Stimulated activated CD4-positive, alpha-beta T cell treated with anti-CD3 and anti-CD28 coated beads, Interleukin-4, amount 100 ng/mL, for 1 hour (primary cell): Measurements from ENCODE around the gene TSPAN9.

Experiments used
- DNase-seq: peaks from one replicate; pipeline ENCODE4 v3.0.0-alpha.2; 2020

TSPAN9 gene

GRCh38 chr12:3147260-3147659 is 70.1 kb downstream of the TSPAN9 start:
- DNase-seq = no peak

DNA sequence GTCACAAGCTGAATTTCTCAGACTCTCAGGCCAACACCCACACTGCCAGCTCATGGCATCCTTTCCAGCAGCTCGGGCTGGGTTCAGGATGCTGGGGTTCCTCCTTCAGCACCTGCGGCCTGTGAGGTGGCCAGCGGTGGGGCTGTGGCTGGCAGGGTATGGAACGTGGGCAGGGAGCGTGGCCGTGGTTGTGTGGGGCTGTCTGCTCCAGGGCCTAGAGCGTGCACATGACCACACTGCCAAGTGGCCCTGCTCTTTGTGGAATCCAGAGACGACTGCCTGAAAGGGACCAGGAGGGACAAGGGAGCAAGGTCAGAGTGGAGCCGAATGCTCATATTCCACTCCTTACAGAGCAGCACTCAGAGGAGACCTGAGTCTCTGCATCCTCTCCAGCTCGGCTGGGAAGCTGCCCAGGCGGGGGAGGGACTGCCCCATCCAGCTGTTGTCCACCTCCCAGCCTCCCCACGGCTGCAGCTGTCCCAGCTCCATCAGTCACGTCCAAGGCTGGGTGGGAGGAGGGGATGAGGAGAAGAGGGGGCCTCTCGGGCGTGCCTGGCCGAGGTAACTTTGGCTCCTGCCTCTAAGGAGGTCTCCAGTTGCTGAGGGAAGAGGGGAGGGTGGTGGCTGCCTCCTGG is 71.3 kb downstream of the TSPAN9 start:
- no peak for DNase-seq

DNA sequence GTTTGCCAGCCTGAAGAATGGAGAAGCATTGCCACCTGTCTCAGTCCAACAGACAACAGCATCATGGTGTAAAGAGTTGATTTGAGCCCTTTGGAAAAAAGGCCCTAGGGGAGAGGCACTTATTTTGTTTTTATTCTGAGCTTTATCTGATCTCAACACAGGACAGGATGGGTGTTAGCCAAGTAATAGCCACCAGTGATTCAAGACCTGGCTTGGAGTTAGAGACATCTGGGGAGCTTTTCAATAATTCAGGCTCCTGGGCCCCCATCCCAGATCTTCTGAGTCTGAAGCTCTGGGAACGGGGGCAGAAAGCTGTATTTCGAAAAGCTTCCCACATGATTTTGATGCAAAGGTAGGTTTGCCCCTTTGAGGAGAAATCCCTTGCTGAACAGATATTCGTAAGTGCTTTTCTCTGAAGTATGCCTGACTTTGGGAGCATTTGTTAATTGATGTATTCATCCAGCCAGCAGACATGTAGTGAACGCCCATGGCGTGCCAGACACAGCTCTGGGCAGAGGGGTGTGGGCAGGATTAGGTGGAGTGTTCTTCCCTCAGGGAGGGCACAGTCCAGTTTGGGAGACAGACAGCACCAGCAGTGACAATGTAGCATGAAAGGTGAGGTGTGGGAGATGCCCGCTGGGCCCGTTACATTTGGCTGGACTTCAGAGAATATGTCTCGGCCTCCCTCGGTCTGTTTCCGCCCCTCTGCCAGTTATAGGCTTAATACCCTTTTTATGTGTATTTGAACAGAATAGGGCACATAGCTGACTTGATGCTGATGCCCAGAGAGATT is 72.5 kb downstream of the TSPAN9 start:
- no peak for DNase-seq

DNA sequence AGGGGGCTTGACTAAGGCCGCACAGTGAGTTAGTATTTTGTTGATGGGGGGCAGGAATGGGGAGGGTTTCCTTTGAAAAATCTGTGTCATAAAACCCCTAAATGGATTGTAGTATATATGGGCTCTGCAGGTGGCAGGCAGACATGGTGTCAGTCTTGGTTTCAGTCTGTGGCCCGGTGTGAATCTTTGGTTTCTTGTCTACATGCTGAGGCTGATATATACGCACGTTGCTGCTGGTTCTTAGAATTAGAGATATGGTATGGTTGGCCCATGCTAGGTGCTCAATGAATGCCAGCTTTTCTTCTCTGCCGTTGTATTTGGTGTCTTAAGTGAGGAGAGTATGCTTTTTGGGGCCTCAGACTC is 73.1 kb downstream of the TSPAN9 start:
- no peak for DNase-seq

- DNase-seq = no peak
Measured at GRCh38 chr12:3150931-3151835, 74.0 kb downstream of the TSPAN9 start.

DNA sequence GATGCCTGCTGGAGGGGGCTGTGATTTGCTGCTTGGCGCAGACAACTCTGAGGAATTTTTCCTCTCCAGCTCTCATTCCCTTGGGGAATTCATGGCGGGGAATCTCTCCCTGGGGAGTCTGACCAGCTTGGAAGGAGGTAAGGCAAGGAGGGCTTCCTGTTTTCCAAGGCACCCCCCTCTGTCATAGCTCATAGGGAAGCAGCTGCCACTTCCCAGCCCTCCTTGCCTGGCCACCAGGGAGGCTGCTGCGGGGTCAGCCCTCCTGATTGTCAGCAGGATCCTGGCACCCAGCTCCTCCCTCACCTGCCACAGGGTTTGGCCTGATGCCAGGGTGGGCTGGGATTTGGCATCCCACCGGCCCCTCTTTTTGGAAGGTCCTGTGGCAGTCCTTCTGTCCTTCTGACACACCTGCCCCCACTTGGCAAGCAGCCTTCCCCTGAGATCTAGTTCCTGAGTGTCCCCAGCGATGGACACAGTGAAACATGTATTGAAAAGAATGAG is 74.9 kb downstream of the TSPAN9 start:
- DNase-seq = no peak

DNA sequence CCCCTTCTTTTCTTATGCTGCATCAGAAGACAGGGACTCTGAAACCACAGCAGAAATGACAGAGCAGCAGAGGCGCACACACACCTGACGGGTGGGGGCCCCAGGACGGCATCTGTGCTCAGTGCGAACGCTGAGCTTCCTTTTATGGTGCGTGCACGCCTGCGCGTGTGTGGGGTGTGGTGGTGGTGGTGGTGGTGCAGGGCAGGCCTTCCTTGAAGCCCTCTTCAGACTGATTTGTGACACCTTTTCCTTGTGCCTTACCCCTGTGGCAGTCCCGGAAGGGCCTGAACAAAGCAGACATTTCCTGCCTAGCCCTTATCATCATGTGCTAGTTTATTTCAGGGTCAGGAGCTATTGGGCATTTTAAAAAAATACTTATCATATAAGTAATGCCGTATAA is 75.7 kb downstream of the TSPAN9 start:
- no peak for DNase-seq

GRCh38 chr12:3154006-3154405 is 76.8 kb downstream of the TSPAN9 start:
- DNase-seq = no peak

DNA sequence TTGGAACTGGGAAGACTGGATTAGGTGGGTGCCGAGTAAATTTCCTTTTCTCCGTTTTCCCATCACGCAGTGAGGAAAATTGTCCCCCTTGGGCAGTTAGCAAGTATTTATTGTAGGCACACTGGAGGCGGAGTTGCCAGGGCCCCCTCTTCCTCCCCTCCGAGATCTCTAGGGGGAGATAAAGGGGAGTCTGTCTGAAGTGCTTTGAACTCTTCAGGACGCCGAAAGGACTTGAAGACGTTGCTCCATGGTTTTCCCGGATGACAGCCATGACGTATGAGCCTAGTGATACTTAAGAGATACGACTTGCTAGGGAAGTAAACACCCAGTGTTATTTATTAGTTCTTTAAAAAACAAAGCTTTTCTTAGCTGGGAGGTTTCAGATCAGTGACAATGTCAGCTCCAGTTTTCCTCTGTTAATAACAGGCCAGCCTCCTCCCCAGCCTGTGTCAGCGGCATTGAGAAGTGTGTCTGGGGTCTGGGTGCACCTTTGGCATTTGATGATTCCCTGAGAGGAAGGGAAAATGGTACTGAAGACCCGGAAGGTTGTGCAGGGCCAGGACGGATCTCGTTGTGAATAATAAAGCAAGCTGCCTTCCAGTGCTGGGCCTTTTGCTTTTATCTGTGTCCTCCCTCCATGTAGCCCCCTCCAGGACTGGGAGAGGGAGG is 78.7 kb downstream of the TSPAN9 start:
- DNase-seq = no peak

DNA sequence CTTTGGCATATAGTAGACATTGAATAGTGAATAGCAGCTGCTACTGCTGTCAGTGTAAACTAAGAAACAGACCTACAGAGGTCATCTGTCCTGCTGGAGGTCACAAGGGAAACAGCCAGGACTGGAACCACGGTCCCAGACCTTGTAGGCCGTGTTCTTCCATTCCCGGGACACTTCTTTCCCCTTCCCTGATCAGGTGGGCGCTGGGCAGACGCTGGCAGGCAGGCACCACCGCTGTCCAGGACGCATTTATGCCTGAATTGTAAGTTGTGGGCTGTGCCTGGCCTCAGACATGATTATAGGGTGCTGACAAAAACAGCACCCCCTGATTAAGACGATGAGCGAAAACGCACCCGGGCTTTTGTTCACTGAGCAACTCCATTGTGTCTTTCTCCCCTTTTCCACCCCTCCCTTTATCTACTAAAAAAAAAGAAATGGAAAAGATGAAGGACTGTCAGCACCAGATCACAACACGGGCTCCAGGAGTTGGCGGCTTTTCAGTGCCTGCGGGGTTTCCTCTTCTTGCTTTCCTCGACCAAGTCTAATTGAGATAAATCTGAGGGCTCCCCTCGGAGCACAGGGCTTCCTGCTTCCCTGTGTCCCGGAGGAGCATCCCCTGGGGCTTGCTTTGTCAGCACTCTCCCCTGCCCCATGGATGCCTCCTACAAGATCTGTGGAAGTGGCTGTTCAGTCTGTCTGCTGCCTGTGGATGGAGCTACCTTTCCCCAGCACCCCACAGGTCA is 80.6 kb downstream of the TSPAN9 start:
- no peak for DNase-seq

DNA sequence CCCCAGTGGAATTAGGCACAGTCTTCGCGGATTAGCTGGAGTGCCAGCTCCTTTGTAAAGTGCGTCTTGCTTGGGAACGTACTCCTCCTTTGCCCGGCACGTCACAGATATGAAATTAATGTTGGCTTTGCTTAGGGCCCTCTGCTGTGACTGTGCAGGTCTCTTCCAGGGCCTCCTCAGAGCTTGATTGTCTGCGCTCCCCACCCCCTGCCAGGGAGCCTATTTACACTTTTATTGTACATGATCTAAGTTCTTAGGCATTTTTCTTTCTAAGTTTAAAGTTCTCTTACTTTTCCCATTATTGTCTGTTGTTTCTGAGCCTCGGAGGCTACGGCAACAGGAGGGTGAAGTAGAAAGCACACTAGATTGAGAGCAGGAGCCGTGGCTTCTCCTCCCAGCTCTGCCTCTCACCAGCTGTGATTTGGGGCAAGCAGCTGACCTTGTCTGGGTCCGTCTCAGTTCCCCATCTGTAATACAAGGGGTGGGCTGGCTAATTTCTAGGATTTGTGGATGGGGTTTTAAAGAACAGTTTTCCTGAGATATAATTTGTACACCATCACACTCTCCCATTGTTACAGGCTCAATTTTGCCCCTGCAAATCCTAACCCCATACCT is 81.8 kb downstream of the TSPAN9 start:
- DNase-seq = no peak

DNA sequence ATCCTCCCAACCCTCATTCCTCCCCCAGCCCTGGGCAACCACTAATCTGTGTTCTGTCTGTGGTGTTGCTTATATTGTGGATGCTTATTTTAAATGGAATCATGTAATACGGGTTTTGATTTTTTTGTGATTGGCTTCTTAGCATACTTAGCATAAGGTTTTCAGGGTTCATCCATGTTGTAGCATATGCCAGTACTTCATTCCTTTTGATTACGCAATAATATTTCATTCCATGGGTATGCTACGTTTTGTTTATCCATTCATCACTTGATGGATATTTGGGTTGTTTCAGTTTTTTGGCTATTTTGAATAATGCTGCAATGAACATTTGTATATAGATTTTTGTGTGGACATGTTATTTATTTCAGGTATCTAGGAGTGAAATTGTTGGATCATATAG is 82.9 kb downstream of the TSPAN9 start:
- DNase-seq = no peak

DNA sequence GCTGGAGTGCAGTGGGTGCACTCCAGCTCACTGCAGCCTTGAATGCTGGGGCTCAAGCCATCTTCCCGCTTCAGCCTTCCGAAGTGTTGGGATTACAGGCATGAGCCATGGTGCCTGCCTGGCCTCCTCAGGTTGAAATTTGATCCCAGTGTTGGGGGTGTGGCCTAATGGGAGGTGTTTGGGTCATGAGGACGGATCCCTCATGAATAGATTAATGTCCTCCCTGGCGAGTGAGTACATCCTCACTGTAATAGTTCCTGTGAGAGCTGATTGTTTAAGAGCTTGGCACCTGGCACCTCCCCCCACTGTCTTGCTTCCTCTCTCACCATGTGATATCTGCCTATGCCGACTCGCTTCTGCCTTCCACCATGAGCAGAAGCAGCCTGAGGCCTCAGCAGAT is 84.7 kb downstream of the TSPAN9 start:
- DNase-seq = no peak

DNA sequence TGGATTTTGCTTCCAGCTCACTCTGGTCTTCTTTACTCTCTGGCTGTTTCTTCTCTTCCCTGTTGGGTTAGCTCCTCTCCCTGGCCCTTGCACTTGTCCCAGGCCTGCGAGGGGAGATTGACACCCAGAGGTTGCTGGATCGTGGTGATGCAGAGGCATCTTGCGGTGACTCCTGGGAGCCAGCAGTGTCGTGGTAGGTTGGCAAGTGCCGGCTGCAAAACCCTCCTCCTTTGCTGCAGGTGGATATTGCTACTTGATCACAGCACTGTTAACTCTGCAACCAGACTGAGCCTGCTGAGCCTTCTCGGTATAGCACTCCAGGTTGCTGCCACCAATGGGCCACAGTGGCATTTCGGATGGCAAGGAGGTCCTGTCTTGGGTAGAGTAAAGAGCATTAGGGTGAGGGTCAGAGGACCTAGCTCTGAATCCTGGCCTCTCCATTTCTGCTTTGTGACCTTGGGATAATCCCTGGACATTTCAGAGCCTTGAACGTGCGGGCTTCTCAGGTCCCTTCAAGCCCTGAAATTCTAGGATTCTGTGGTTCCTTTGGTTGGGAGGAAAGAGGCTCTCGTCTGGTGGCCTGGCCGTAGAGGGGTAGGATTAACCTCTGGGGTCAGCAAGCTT is 87.4 kb downstream of the TSPAN9 start:
- DNase-seq = no peak

DNA sequence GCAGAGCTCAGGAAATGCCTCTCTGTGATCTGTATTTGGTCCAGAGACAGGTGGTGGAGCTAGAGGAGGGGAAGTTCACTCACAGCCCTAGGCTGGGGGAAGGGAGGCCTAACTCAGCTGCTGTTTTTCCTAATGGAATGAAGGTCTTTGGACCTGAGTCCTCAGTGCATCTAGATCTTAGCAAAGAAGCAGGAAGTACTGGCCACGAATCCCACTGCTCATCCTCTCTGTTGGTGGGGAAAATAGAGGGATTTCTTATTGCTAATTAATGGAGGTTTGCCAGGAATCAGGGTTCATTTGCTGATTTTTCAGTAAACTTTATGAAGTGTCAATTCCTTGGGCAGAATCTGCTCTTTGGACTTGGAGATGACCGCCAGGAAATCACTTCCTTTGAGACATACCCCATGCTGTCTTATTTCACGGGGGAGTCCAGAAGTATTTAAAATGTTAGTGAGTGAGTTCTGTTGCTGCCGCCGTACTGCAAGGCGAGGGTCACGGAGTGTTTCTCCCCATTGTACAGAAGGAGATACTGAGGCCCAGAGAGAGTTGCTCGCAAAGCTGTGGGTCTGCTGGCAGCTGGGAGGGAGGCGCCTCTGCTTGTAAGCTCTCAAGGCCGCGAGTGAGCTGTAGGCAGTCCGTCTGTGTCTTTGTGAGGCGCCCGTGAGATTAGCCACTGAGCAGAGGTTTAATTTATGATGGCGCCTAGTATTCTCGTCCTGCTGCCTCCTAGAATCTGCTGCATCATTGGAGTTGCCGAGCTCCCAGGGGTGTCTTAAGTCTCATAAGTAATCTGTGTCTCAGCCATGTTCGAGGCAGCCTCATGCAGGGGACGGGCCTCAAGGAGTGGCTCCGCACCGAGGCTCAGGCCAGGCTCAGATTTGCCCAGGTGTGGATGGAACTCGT is 88.2 kb downstream of the TSPAN9 start:
- no peak for DNase-seq

- DNase-seq = no peak
Measured at GRCh38 chr12:3167636-3168035, 90.5 kb downstream of the TSPAN9 start.

DNA sequence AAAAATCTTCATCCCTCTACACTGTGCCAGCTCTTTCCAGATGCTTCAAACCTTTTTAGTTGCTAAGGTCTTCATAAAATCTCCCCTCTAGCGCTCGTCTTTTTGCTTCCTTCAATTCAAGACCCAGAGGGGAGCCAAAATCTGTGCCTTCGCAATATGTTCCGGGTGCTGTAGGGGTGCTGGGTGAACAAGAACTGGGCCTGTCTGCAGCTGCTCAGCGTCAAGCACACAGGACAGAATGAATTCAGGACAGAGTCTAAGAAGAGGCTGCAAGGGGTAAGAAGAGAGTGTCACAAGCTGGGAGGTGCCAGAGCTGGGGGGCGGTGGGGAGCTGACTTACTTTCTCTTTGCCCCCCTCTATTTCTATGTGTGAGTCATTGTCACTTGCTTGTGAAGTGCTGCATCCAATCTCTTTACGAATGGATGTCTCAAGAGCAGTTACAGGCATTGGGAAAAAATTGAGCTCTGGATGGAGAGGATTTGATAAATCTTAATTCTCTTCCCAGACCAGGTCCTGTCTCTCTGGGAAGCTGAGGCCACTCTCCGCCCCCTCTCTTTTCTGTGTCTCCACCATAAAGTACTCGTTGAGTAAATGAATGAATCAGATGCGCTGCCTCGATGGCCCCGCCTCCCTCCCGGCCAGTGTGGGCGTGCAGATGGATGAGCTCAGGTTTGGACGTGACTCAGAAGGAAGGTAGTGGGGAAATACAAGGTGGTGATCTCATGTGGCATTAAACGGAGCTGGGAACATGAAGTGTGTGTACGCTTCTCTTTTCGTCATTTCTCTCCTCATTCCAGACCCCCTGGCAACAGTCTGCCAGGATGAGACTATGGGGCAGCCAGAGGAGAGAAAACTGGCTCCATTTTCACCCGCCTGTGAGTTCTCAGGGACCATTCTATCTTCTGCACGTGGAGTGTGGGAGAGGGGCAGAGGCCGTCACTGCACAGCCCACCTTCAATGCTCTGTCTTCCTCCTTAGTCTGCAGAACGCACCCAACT is 91.3 kb downstream of the TSPAN9 start:
- DNase-seq = peak; percentile 14

GRCh38 chr12:3170423-3171194 is 93.4 kb downstream of the TSPAN9 start:
- no peak for DNase-seq
